Smooth muscle cell (in vitro differentiated cells): ENCODE data around the gene CFAP157. TPM values are rescaled to one million over a fixed set of nuclear protein-coding genes. Genes with fewer than 3 reads are reported as not detected.
A peak's percentile ranks its signal among the peaks of the same experiment; 100 is the strongest.

Experiments used
- DNase-seq: peaks from one replicate; lab custom pipeline; 2025; ENCODE audit not compliant: unreplicated experiment; lab: John Stamatoyannopoulos, UW
- H2AFZ ChIP-seq: fragments of 200-600 bp; sonication (generic); 2 replicates; pipeline ENCODE4 v1.6.0; 2016; ENCODE audit warnings: antibody characterized with exemption, low read depth, mild to moderate bottlenecking
- H3F3A ChIP-seq: fragments of 200-600 bp; sonication (generic); 2 replicates; pipeline ENCODE4 v1.6.0; 2017; ENCODE audit warnings: antibody characterized with exemption, low read depth
- H3K27ac ChIP-seq: fragments of 200-600 bp; sonication (generic); 2 replicates; pipeline ENCODE4 v1.5.1; 2016; ENCODE audit warnings: low read depth, mild to moderate bottlenecking
- H3K27me3 ChIP-seq: fragments of 200-600 bp; sonication (generic); 2 replicates; pipeline ENCODE4 v1.6.1; 2016; ENCODE audit warnings: low read depth, mild to moderate bottlenecking
- H3K36me3 ChIP-seq: fragments of 200-600 bp; sonication (generic); 2 replicates; pipeline ENCODE4 v1.5.1; 2016; ENCODE audit warnings: low read depth
- H3K4me1 ChIP-seq: fragments of 200-600 bp; sonication (generic); 2 replicates; pipeline ENCODE4 v1.5.1; 2016; ENCODE audit warnings: low read depth
- H3K4me2 ChIP-seq: fragments of 200-600 bp; sonication (generic); 2 replicates; pipeline ENCODE4 v1.6.0; 2016; ENCODE audit warnings: mild to moderate bottlenecking
- H3K4me3 ChIP-seq: fragments of 200-600 bp; sonication (generic); 2 replicates; pipeline ENCODE4 v1.5.1; 2016; ENCODE audit warnings: mild to moderate bottlenecking
- H3K79me2 ChIP-seq: fragments of 200-600 bp; sonication (generic); 2 replicates; pipeline ENCODE4 v1.6.0; 2016; ENCODE audit warnings: low read depth, mild to moderate bottlenecking
- H3K9ac ChIP-seq: fragments of 200-600 bp; sonication (generic); 2 replicates; pipeline ENCODE4 v1.6.0; 2016; ENCODE audit warnings: low read depth
- H3K9me3 ChIP-seq: fragments of 200-600 bp; sonication (generic); replicated peaks from 2 replicates; pipeline ENCODE4 v1.5.1; 2016; ENCODE audit warnings: low read depth
- H4K20me1 ChIP-seq: fragments of 200-600 bp; sonication (generic); 2 replicates; pipeline ENCODE4 v1.6.0; 2016; ENCODE audit warnings: low read depth
- WGBS: methylation state at CpG from one replicate; pipeline ENCODE4 v1.1.7; 2016; ENCODE audit warnings: low lambda C conversion rate; 5-methylcytosine and 5-hydroxymethylcytosine counted together
- polyA plus RNA-seq: library from polyadenylated mRNA; unstranded; fragments of >200 nt; fragmentation: Nextera tagmentation; extraction: Ambion mirVana; gene quantifications from 2 replicates; pipeline ENCODE4 v1.2.1, GENCODE V29; 2016
- total RNA-seq: library from RNA; depleted of rRNA; stranded (reverse); fragments of >200 nt; gene quantifications from 2 replicates; pipeline ENCODE4 v1.2.3, GENCODE V29; 2014
- TF ChIP-seq, protein P1 (sequence below): fragments of 200-600 bp; sonication (generic); IDR thresholded peaks from 2 replicates; pipeline ENCODE4 v1.5.1; 2017; ENCODE audit warnings: borderline replicate concordance, mild to moderate bottlenecking, antibody characterized with exemption; ENCODE audit not compliant: insufficient read depth, poor library complexity, severe bottlenecking

Gene CFAP157
- total and polyA plus RNA-seq, 2 experiments from 2014 or later: 0.33 TPM; not detected in 1

DNA sequence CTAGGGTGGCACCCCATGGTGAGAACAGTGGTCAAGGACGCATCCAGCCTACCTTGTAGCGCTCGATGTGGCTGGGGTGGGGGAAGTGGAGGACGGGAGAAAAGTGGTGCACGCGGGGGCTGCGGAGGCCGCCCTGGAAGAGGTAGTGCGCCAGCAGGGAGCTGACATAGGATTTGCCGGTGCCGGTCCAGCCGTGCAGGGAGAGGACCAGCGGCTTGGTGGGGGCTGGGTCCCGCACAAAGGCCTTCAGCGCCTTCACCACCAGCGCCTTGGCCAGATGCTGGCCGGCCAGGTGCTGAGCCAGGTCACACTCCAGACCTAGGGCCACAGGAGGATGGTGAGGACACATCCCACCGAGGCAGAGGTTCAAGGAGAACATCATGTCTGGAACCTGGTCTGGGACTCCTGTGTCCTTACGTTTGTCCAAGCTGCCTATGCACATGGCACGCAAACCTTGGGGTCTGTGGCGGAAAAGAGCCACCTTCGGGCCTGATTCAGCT is 27.5 kb downstream of the CFAP157 start:
- Histone ChIP-seq H3K27me3 (no peaks in the 10 kb centered on the region), H3K9ac (no peak overlapping the region), H3K36me3 (no peaks in the 10 kb centered on the region), H3K9me3 (no peaks in the 10 kb centered on the region), H3F3A (no peaks in the 10 kb centered on the region), H3K4me2 (peak overlapping the region; percentile 89), H3K27ac (no peak overlapping the region), H3K4me3 (peak overlapping the region; percentile 83), H4K20me1 (no peaks in the 10 kb centered on the region), H3K79me2 (no peaks in the 10 kb centered on the region), H3K4me1 (no peaks in the 10 kb centered on the region), H2AFZ (no peak overlapping the region)
- TF ChIP-seq, protein P1, sequence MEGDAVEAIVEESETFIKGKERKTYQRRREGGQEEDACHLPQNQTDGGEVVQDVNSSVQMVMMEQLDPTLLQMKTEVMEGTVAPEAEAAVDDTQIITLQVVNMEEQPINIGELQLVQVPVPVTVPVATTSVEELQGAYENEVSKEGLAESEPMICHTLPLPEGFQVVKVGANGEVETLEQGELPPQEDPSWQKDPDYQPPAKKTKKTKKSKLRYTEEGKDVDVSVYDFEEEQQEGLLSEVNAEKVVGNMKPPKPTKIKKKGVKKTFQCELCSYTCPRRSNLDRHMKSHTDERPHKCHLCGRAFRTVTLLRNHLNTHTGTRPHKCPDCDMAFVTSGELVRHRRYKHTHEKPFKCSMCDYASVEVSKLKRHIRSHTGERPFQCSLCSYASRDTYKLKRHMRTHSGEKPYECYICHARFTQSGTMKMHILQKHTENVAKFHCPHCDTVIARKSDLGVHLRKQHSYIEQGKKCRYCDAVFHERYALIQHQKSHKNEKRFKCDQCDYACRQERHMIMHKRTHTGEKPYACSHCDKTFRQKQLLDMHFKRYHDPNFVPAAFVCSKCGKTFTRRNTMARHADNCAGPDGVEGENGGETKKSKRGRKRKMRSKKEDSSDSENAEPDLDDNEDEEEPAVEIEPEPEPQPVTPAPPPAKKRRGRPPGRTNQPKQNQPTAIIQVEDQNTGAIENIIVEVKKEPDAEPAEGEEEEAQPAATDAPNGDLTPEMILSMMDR: no peak
- WGBS: 65% methylated on average over 20 of the region's 22 CpGs
- no peak for DNase-seq

DNA sequence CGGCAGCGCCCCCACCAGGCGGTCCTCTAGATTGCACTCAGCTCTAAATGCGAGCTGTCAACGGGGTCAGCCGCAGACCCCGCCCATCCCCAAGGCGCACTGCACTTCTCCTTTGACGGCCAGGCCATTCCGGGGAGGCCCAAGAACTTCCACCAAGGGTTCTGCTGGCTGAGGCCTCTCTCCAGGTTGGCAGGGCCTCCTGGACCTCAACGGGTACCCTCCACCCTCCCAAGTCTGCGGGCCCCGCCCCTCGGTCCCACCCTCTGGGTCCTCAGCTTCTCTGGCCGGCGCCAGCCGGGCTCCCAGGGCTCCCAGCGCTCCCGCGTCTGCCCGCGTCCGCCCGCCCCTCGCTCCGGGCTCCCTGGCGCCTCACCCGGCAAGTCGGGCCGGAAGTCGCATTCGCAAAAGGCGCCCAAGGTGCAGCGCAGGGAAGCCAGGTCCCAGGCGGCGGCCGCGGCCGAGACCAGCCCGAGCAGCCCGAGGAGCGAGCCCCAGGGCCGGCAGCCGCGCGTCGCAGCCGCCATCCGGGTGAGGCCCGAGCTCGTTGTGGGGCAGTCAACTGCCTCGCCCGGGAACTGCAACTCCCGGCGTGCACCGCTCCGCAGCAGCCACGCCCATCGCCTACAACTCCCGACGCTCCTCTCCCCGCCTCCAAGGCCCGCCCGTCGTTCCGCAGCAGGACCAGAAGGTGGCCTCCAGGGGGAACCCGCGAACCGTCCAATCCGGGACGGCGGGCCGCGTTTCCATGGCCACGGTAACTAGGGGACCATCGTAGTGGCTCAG is 28.1 kb downstream of the CFAP157 start, which contains the start of gene TOR2A:
TOR2A (minus strand) TSS at position 548 of the 783 bp plus-strand sequence; CDS start at position 524, 24 bp downstream.
- H3K4me2 ChIP-seq: peak within 1 kb of the TSS; percentile 89
- under 1% methylated on average over 75 of the region's 76 CpGs for WGBS
- no peaks in the 10 kb centered on the region for H4K20me1 ChIP-seq
- H3F3A ChIP-seq: no peaks in the 10 kb centered on the region
- TF ChIP-seq, protein P1: peak; percentile 93
- DNase-seq: peak; percentile 95
- H3K79me2 ChIP-seq: no peaks in the 10 kb centered on the region
- no peaks in the 10 kb centered on the region for H3K27me3 ChIP-seq
- H3K4me1 ChIP-seq: no peaks in the 10 kb centered on the region
- no peaks in the 10 kb centered on the region for H3K9me3 ChIP-seq
- H3K36me3 ChIP-seq: no peaks in the 10 kb centered on the region
- peak within 1 kb of the TSS; percentile 63 for H3K9ac ChIP-seq
- peak within 1 kb of the TSS; percentile 83 for H3K4me3 ChIP-seq
- H2AFZ ChIP-seq: peak within 1 kb of the TSS; percentile 69
- H3K27ac ChIP-seq: peak within 1 kb of the TSS; percentile 60

DNA sequence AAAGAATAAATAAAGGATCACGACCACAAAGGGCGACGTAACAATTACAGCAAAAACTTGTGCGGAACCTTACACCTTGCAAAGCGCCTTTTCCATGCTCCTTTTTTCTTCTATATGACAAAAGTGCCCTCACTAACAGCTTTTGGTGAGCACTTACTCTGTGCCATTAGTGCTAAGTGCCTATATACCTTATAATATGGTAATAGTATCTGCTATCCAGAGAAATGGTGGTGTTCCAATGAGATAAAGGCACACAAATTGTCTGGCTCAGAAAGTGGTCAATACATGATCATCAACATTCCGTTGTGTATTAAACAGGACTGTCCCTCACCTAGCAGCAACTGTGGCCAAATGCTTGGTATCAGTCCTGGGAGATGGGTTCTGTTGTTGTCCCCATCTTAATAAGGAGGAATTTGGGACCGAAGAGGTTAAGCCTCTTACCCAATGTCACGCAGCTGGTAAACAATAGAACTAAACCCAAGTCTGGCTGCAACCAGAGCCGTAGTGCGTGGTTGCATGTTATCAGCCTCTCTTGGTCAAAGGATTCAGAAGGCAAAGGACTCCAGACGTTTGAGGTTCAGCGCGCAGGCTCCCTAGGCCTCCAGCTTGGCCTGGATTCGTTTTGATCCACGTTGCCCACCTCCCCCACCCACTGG is 28.9 kb downstream of the CFAP157 start:
- Histone ChIP-seq H3K36me3 (no peaks in the 10 kb centered on the region), H3K27ac (peak overlapping the region; percentile 20), H3K9ac (peak overlapping the region; percentile 36), H3K4me3 (no peak overlapping the region), H2AFZ (no peak overlapping the region), H3K9me3 (no peaks in the 10 kb centered on the region), H3F3A (no peaks in the 10 kb centered on the region), H3K4me1 (no peaks in the 10 kb centered on the region), H3K79me2 (no peaks in the 10 kb centered on the region), H3K4me2 (peak overlapping the region; percentile 38), H3K27me3 (no peaks in the 10 kb centered on the region), H4K20me1 (no peaks in the 10 kb centered on the region)
- TF ChIP-seq, protein P1: no peak
- DNase-seq: no peak
- WGBS: 33% methylated on average over 15 of the region's 15 CpGs
